RWPE2 (cell line): ENCODE measurements around the gene CCDC85A.

Experiments used
- ATAC-seq: fragments of 200-7000 bp; cut with Tn5 transposase; 3 replicates; pipeline ENCODE4 v1.9.1; 2021; ENCODE audit warnings: low read depth
- DNase-seq: peaks from one replicate; pipeline ENCODE4 v3.0.0-alpha.2; 2020; ENCODE audit warnings: low spot score
- H3K27ac ChIP-seq: fragments of 450-650 bp; 2 replicates; pipeline ENCODE4 v1.5.1; 2017; ENCODE audit warnings: mild to moderate bottlenecking; ENCODE audit not compliant: poor library complexity, severe bottlenecking
- H3K27me3 ChIP-seq: fragments of 250-450 bp; sonication (Bioruptor Pico); 2 replicates; pipeline ENCODE4 v1.5.1; 2021; ENCODE audit warnings: mild to moderate bottlenecking, moderate library complexity; ENCODE audit not compliant: insufficient read depth, poor library complexity, severe bottlenecking
- H3K36me3 ChIP-seq: fragments of 250-450 bp; sonication (Bioruptor Pico); 2 replicates; pipeline ENCODE4 v1.5.1; 2020; ENCODE audit warnings: low read depth, mild to moderate bottlenecking, moderate library complexity
- H3K4me1 ChIP-seq: fragments of 250-450 bp; sonication (Bioruptor Pico); 2 replicates; pipeline ENCODE4 v1.5.1; 2021; ENCODE audit warnings: mild to moderate bottlenecking, moderate library complexity; ENCODE audit not compliant: insufficient read depth, poor library complexity, severe bottlenecking
- H3K4me3 ChIP-seq: fragments of 250-450 bp; sonication (Bioruptor Pico); 2 replicates; pipeline ENCODE4 v1.5.1; 2021; ENCODE audit warnings: mild to moderate bottlenecking, moderate library complexity; ENCODE audit not compliant: severe bottlenecking
- H3K9me3 ChIP-seq: fragments of 250-450 bp; sonication (Bioruptor Pico); 2 replicates; pipeline ENCODE4 v1.5.1; 2021; ENCODE audit warnings: mild to moderate bottlenecking, moderate library complexity; ENCODE audit not compliant: severe bottlenecking
- CTCF ChIP-seq: fragments of 450-650 bp; IDR thresholded peaks from one replicate; pipeline ENCODE4 v1.5.1; 2017; ENCODE audit warnings: mild to moderate bottlenecking, moderate library complexity; ENCODE audit not compliant: poor library complexity, severe bottlenecking

CCDC85A gene

DNA sequence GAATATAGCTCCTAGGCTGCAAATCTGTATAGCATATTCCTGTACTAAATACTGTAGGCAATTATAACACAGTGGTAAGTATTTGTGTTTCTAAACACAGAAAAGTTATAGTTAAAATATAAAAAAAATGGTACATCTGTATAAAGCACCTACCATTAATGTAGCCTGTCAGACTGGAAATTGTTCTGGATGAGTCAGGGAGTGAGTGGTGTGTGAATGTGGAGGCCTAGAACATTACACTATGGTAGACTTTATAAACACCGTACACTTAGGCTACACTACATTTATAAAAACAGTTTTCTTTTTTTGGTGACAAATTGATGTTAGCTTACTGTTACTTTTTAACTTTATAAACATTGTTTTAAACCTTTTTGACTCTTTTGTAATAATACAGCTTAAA is 226.3 kb downstream of the CCDC85A start:
- no peak for TF ChIP-seq CTCF
- no peaks in the 10 kb centered on the region for H3K9me3 ChIP-seq
- H3K36me3 ChIP-seq = no peaks in the 10 kb centered on the region
- H3K4me1 ChIP-seq = no peaks in the 10 kb centered on the region
- ATAC-seq = no peak
- H3K27me3 ChIP-seq = no peaks in the 10 kb centered on the region
- no peak overlapping the region for H3K27ac ChIP-seq
- H3K4me3 ChIP-seq = no peak overlapping the region
- no peak for DNase-seq

- no peaks in the 10 kb centered on the region for H3K27me3 ChIP-seq
- H3K4me1 ChIP-seq = no peaks in the 10 kb centered on the region
- H3K4me3 ChIP-seq = no peak overlapping the region
- no peaks in the 10 kb centered on the region for H3K9me3 ChIP-seq
- no peak for TF ChIP-seq CTCF
- no peak overlapping the region for H3K27ac ChIP-seq
- no peaks in the 10 kb centered on the region for H3K36me3 ChIP-seq
- DNase-seq = no peak
- no peak for ATAC-seq
Measured at GRCh38 chr2:56416500-56417176, 232.8 kb downstream of the CCDC85A start.
